GM21786 (cell line): Measurements from ENCODE around the gene DTX2.
A peak's percentile ranks its signal among the peaks of the same experiment; 100 is the strongest.
"Not testable (repeated sequence)": the region's sequence is repeated elsewhere in the genome, so short reads cannot be mapped to it uniquely, and the experiment has no call there.

Source experiments
- ATAC-seq: cut with Tn5 transposase; IDR thresholded peaks from one replicate; pipeline ENCODE4 v1.9.1; 2021; ENCODE audit not compliant: unreplicated experiment

The DTX2 gene

DNA sequence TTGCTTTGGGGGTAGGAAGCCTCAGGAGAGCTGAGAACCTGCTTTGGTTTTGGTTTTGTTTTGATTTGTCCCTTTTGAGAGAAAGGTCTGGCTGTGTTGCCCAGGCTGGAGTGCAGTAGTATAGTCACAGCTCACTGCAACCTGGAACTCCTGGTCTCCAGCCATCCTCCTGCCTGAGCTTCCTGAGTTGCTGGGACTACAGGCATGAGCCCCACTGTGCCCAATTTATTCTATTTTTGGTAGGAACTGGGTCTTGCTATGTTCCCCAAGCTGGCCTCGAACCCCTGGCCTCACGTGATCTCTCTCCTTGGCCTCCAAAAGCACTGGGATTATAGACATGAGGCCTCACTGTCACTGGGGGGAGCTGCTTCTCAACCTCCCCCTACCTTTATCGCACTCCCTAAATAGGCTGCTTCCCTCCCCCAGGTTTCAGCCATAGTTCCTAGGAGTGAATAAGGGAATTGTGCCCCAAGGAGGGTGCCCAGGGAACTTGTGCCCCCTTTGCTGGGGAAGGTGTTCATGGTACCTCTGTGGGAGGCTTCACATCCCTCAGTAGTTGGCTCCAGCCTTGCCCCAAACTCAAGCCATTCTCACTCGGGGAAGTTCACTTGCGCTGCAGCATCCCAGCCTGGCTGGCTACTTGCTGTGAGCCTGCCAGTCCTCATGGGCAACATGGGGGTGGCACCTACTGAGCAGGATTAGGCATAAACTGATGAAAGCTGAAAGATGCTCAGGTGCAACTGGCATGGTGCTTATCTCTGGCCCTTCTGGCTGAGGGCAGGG lies 18.7 kb upstream of the DTX2 start:
- not testable (repeated sequence) for ATAC-seq

DNA sequence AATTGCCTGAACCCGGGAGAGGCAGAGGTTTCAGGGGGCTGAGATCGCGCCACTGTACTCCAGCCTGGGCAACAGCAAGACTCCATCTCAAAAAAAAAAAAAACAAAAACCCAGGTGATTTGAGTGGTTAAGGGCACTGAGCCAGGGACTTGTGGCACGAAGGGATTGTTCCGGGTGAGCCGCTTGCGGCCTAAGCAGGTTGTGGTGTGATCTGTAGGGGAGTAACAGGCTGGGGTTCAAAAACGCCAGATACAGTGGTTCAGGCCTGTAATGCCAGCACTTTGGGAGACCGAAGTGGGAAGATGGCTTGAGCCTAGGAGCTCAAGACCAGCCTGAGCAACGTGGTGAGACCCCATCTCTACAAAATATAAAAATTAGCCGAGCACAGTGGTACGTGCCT lies 17.7 kb upstream of the DTX2 start:
- peak; percentile 34 for ATAC-seq

DNA sequence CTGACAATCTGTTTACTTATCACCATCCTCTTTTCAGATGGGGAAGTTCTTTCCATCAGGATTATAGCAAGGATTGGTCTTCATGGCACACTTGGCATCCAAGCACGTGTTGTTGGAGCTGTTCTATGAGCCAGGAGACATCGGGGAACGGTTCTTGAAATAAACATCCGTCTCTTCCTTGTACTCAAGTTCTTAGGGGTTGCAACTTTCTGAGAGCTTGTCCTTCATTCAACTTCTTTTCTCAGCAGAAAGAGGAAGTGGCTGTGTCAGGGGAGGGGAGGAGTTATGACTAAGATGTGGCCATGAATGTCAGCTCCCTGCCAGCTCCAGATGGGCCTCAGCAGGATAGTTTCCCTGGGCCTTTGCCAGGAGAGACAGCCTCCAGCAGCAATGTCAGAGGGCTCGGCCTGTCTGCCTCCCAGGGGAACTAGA lies 15.9 kb upstream of the DTX2 start:
- ATAC-seq: peak; percentile 70

DNA sequence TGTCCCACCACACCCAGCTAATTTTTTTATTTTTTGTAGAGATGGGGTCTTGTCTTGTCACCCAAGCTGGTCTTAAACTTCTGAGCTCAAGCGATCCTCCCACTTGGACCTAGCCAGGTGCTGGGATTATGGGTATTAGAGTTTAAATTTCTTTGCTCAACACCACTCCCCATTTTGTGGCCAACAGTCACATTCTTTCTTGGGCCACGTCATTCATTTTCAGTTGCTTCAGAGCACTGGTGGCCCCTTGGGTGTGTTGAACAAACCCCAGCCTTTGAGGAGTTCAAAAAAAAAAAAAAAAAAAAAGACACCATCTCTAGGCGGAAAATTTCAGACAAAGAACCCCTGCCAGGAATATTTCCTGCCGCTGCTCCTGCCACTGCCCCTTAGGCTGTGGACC lies 4.5 kb upstream of the DTX2 start:
- ATAC-seq: not testable (repeated sequence)

DNA sequence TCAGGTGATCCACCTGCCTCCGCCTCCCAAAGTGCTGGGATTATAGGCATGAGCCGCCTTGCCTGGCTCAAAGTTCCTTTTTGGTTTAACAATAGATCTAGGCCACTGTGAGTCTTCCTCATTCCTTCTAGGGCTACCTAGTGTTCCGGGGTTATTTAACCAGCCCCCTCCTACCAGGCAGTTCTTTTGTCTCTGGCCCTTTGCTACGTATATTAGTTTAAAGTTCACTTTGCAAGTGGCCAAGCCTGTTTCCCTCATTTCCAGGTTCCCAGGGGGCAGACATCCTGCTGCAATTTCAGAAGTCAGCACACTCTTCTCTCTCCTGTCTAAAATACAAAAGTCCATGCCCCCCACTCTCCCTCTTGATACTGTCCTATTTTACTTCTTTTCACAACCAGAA lies 3.0 kb upstream of the DTX2 start:
- ATAC-seq: not testable (repeated sequence)

DNA sequence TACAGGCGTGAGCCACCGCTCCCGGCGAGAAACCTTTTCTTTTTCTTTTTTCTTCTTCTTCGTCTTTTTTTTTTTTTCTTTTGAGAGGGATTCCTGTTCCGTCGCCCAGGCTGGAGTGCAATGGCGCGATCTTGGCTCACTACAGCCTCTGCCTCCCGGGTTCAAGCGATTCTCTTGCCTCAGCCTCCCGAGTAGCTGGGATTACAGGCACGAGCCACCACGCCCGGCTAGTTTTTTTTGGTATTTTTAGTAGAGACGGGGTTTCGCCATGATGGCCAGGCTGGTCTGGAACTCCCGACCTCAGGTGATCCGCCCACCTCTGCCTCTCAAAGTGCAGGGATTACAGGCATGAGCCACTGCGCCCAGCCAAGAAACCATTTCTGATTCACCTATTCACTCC lies 742 bp upstream of the DTX2 start:
- ATAC-seq: not testable (repeated sequence)

DNA sequence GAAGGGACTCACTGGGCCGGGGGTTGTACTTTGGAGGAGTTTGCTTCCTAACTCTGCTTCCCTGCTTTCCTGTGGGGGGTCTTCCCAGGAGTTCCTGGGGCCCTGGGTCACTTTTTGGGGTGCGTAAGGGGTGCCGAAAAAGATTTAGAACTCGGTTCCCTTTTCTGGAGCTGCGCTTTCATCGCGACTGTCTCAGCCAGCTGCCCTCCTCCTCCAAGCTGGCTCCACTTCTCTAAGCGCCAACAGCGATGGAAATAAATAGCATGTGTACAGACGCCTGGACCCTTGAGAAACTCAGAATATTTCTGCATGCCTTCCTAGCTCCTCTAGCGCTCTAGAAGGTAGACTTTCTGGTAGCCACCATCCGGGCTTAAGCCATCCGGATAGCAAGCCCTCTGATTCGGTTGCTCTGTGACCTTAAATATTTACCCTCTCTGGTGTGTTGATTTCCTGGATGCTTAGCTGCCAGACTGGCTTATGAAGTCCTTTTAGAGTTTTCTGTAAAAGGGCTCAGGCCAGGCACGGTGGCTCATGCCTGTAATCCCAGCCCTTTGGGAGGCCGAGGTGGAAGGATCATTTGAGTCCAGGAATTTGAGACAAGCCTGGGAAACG lies 868 bp downstream of the DTX2 start:
- not testable (repeated sequence) for ATAC-seq

DNA sequence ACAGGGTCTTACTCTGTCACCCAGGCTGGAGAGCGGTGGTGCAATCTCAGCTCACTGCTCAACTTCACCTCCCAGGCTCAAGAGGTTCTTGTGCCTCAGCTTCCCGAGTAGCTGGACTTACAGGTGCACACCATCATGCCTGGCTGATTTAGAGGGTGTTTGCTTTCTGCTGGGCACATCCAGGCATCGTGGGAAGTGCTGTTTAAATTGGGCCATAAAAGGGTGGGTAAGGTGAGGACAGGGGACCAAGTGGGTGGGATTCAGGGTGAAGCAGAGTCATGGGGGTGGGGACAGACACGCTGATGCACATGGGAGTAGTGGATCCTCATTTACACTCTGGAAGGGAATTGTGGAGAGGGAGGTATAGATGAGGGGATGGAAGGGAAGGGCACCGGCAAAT lies 3.5 kb downstream of the DTX2 start:
- not testable (repeated sequence) for ATAC-seq

DNA sequence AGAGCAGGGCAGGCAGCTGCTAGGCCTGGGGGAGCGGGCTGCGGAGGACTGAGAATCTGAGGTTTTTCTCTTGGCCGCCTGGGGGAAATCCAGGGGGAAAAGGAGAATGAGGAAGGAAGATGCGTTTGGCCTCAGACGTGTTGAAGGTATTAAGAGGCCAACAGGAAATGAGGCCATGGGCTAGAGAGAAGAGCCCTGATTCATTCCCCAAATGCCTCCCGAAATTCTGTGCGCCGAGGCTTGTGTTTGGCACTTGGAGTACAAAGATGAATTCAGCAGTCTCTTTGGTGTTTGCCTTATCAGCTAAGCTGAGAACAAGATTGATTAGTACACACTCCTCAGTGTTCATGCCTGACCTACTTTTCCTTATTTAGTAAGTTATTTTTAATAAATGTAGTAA lies 4.4 kb downstream of the DTX2 start:
- not testable (repeated sequence) for ATAC-seq

DNA sequence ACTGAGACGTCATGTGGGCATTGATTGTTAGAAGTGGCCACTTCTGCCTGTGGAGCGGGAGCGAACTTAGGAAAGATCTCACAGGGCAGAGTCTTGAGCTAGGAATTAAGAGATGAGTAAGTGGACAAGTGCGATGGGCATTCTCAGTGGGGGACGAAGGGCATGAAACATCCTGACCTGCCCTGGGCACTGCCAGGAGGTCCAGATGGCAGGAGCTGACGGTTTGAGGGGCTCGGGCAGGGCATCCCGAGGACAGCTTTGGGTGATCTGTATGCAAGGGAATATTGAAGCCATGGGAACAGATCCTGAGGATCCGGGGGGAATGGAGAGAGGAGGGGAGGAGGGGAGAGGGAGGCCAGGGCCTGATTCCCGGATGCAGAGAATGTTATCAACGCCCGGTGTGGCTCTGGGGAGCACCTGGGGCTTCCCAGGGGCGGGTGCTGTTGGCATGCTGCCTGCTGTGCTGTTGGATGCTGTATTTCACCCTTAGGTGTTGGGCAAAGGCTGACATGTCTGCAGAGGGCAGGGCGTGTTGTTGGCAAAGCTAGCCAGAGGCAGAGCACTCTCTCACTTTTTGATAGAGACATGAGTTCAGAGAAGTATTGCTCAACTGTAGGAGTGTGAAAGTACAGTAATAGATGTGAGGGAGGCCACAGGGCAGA lies 6.4 kb downstream of the DTX2 start:
- ATAC-seq: peak; percentile 64

DNA sequence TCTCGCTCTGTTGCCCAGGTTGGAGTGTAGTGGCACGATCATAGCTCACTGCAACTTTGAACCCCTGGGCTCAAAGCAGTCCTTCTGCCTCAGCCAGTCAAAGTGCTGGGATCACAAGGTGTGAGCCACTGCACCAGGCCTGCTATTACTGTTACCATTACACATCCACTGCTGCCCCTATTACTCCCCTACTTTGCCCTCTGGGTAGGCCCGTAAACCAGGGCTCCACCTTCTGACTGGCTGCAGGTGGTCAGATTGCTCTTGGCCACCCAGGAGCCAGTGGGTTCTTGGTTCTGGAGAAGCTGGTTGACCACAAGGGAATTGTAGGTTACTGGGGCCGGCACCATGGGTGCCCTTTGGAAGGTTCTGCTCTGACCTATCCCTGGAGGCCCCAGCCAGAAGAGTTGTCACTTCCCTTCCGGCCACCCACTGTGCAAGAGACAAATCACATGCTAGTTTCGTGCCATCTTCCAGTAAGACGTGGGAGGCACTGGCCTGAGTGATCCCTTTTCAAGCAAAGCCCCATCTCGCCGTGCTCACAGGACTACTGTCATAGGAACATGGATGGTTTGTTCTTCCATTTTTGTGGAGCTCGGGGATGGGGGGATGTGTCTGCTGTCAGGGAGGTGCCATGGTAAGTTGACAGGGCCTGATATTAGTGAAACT lies 10.2 kb downstream of the DTX2 start:
- not testable (repeated sequence) for ATAC-seq

DNA sequence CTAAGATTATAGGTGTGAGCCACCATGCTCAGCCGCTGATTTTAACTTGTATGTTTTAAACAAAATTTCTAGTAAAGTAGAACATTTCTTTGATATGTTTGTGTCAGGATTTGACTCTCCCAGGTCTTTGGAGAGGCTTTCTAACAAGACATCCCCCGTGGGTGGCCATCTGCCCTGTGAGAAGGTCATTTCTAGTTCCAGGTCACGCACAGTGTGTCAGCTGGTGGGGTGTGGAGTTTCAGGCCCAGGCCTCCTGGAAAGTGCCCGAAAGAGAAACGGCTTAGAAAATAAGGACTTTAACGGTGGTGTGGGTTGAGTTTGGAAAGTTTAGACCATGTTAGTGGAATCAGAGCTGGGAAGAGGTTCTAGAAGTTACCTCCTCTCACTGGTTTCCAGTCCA lies 11.6 kb downstream of the DTX2 start:
- ATAC-seq: not testable (repeated sequence)

DNA sequence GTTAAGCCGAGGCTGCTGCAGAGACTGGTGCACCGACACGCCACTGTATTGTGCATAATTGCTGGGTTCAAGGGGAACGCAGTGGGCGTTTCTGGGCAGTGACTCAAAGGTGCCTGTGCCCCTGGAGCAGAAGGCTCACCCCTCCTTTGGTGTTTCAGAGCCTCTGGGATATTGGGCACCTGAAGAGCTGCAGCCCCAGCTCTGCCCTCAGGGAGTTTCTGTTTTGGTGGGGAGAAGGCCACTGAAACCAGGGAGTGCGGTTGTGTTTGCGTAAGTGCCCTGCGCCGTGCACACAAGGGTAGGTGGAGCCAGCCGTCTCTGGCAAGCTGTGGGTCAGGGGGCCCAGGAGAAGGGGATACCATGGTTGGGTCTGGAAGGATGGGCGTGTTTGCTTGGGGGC lies 14.8 kb downstream of the DTX2 start:
- ATAC-seq: not testable (repeated sequence)

DNA sequence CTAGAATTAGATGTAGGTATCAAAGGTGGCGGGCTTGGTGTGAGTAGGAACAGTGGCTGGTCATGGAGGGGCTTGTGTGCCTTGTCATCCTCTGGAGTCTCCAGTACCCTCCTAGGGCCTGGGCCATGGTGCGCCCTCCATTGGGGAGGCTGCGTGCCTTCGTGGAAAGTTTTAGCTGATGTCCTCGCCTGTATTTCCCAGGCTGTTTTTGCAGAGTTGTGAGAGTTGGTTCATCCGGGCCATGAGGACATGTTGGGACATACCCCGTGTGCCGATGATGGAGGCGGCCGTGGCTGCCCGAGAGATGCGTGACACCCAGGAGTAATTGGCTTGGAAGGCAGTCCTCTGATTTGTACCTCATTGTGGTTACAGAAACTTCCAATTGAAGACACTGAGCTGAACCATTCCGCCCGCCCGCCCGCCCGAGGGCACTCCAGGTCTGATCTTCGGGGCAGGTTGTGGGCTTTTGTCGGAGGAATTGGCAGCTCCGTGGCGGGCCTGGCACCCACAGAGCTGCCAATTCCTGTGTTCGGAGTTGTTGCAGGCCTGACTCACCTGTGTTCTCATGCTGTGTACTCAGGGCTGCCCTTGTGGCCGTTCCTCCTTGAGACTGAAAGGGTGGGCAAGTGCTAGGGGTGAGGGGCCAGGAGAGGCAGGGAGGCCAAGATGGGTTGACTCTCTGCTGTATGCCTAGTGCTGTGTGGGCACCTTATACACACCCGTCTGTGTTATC lies 15.4 kb downstream of the DTX2 start:
- not testable (repeated sequence) for ATAC-seq

DNA sequence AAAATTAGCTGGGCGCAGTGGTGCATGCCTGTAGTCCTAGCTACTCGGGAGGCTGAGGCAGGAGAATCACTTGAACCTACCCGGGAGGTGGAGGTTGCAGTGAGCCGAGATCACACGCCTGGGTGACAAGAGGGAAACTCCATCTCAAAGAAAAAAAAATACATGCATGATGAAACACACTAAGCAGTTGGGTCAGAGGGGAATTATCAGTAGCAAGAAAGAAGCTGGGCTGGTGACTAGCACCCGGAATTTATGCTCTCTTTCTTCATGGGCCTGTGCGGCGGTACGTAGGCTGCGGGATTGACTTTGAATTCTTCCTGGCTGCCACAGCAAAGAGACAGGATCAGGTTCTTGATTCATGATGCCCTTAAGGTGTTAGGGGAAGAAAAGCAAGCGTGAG lies 18.1 kb downstream of the DTX2 start:
- not testable (repeated sequence) for ATAC-seq

DNA sequence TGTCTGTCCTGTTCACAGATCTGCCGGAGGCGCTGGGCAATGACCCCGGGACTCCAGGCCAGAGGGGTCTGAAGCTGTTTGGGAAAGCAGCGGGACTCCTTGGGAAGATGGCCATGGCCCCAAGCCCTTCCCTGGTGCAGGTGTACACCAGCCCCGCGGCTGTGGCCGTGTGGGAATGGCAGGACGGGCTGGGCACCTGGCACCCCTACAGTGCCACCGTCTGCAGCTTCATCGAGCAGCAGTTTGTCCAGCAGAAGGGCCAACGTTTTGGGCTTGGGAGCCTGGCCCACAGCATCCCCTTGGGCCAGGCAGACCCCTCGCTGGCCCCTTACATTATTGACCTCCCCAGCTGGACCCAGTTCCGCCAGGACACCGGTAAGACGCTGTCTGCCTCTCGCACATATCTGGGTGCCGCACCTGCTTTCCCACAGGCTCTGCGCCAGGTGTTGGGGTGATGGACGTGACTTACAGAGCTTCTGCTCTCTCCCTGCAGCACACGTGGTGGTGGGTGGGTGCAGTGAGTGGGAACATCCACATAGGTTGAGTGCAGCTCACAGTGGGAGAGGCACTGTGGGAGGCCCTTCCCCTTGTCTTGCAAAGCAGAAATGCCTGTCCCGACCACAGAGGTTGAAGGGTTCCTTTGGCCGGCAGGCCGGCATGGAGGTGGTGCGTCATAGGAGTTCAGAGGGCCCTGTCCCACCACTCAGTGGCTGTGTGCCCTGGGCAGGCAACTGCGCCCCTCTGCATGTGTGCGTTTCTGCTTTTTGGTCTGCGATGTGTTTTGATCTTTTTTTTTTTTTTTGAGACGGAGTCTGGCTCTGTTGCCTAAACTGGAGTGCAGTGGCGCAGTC lies 19.1 kb downstream of the DTX2 start:
- ATAC-seq: not testable (repeated sequence)

DNA sequence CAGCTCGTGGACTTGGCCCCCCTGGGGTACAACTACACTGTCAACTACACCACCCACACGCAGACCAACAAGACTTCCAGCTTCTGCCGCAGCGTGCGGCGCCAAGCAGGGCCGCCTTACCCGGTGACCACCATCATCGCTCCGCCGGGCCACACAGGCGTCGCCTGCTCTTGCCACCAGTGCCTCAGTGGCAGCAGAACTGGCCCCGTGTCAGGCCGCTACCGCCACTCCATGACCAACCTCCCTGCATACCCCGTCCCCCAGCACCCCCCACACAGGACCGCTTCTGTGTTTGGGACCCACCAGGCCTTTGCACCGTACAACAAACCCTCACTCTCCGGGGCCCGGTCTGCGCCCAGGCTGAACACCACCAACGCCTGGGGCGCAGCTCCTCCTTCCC lies 21.2 kb downstream of the DTX2 start:
- not testable (repeated sequence) for ATAC-seq

DNA sequence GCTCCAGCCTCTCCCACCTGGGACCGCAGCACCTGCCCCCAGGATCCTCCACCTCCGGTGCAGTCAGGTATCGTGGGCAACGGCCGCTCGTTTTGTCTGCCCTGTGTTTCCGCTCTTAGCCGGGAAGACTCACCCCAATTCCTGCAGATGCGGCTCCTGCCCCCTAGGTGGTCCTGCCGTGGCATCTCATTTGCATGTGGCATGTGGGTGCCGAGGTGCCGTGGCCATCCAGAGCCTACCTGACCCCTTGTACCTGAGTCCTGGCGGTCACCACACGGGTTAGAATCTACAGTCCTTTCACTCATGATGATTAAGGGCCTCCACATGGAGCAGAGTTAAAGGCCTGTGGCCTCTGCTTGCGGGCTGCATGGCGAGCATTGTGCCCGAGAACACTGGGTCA lies 21.6 kb downstream of the DTX2 start:
- not testable (repeated sequence) for ATAC-seq

DNA sequence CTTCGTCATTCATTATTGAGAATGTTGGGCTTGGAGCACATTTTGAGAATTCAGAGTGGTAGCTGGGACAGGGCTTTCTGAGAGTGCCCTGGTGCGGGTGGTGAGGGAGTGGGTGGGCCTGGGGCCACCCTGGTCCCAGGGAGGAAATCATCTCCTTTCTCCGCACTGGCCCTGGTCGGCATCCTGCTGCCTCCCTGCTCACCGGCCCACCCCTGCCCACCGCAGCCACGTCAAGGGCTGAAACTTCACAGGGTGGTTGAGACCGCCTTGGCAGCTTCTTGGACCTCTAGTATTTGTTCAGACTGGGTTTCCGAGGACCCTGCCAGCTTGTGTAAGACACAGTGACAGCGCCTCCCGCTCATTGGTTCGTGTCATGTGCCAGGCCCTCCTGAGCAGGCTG lies 22.9 kb downstream of the DTX2 start:
- not testable (repeated sequence) for ATAC-seq
